Suppressor macrophage treated with lipopolysaccharide for 4 hours (primary cell): ENCODE data around the gene OLIG1.

Experiments used
- DNase-seq: peaks from one replicate; pipeline ENCODE4 v3.0.0-alpha.2; 2020

Gene OLIG1

GRCh38 chr21:33031152-33031911 is 38.6 kb upstream of the OLIG1 start:
- no peak for DNase-seq

- no peak for DNase-seq
Measured at GRCh38 chr21:33032434-33033047, 37.4 kb upstream of the OLIG1 start.

GRCh38 chr21:33033094-33033951 is 36.6 kb upstream of the OLIG1 start:
- no peak for DNase-seq

GRCh38 chr21:33033961-33034413 is 36.0 kb upstream of the OLIG1 start:
- no peak for DNase-seq

- no peak for DNase-seq
Measured at GRCh38 chr21:33035147-33035546, 34.8 kb upstream of the OLIG1 start.

GRCh38 chr21:33036430-33037162 is 33.3 kb upstream of the OLIG1 start:
- peak; percentile 74 for DNase-seq

- no peak for DNase-seq
Measured at GRCh38 chr21:33037501-33037900, 32.4 kb upstream of the OLIG1 start.

- DNase-seq: no peak
Measured at GRCh38 chr21:33039536-33039935, 30.4 kb upstream of the OLIG1 start.

GRCh38 chr21:33040215-33040614 is 29.7 kb upstream of the OLIG1 start:
- DNase-seq: no peak

GRCh38 chr21:33041981-33042380 is 28.0 kb upstream of the OLIG1 start:
- DNase-seq: peak; percentile 44

GRCh38 chr21:33042812-33043211 is 27.1 kb upstream of the OLIG1 start:
- DNase-seq: no peak

- DNase-seq: no peak
Measured at GRCh38 chr21:33046455-33046854, 23.5 kb upstream of the OLIG1 start.

- no peak for DNase-seq
Measured at GRCh38 chr21:33047231-33047630, 22.7 kb upstream of the OLIG1 start.

GRCh38 chr21:33051925-33052324 is 18.0 kb upstream of the OLIG1 start:
- no peak for DNase-seq

- DNase-seq: no peak
Measured at GRCh38 chr21:33053951-33054350, 16.0 kb upstream of the OLIG1 start.

- peak; percentile 62 for DNase-seq
Measured at GRCh38 chr21:33055991-33056390, 13.9 kb upstream of the OLIG1 start.

- DNase-seq: no peak
Measured at GRCh38 chr21:33057385-33057940, 12.5 kb upstream of the OLIG1 start.

GRCh38 chr21:33058527-33058926 is 11.4 kb upstream of the OLIG1 start:
- no peak for DNase-seq

- DNase-seq: peak; percentile 46
Measured at GRCh38 chr21:33058957-33059356, 11.0 kb upstream of the OLIG1 start.

GRCh38 chr21:33059380-33059841 is 10.5 kb upstream of the OLIG1 start:
- peak; percentile 90 for DNase-seq

- DNase-seq: no peak
Measured at GRCh38 chr21:33061233-33061632, 8.7 kb upstream of the OLIG1 start.

GRCh38 chr21:33063375-33063883 is 6.5 kb upstream of the OLIG1 start:
- DNase-seq: no peak
